Osteoblast (primary cell): Measurements from ENCODE around the gene TAF6. TPM values are rescaled to one million over a fixed set of nuclear protein-coding genes. Genes with fewer than 3 reads are reported as not detected.
A peak's percentile ranks its signal among the peaks of the same experiment; 100 is the strongest.

Experiments used
- DNase-seq: peaks from one replicate; pipeline ENCODE4 v3.0.0; 2011; ENCODE audit warnings: low spot score, mixed read lengths; ENCODE audit not compliant: insufficient read length; ENCODE audit errors: missing footprints
- H2AFZ ChIP-seq: 2 replicates; pipeline ENCODE4 v1.6.0; 2011; ENCODE audit warnings: mild to moderate bottlenecking, low read length
- H3K27ac ChIP-seq: 2 replicates; pipeline ENCODE4 v1.5.1; 2011; ENCODE audit warnings: mild to moderate bottlenecking, low read depth, low read length, moderate library complexity
- H3K27me3 ChIP-seq: 2 replicates; pipeline ENCODE4 v1.6.0; 2012; ENCODE audit warnings: mild to moderate bottlenecking, control low read depth, inconsistent platforms, low read length, moderate library complexity; ENCODE audit not compliant: insufficient read depth
- H3K36me3 ChIP-seq: 2 replicates; pipeline ENCODE4 v1.5.1; 2011; ENCODE audit warnings: mild to moderate bottlenecking, low read length, control low read depth, moderate library complexity; ENCODE audit not compliant: insufficient read depth
- H3K4me1 ChIP-seq: 2 replicates; pipeline ENCODE4 v1.5.1; 2011; ENCODE audit warnings: mild to moderate bottlenecking, low read length, control low read depth, moderate library complexity; ENCODE audit not compliant: insufficient read depth
- H3K4me2 ChIP-seq: 2 replicates; pipeline ENCODE4 v1.6.0; 2011; ENCODE audit warnings: mild to moderate bottlenecking, low read length; ENCODE audit not compliant: insufficient read depth
- H3K4me3 ChIP-seq: fragments of 200-600 bp; sonication (generic); 3 replicates; pipeline ENCODE4 v1.5.1; 2012; ENCODE audit warnings: mild to moderate bottlenecking, low read length, inconsistent platforms; ENCODE audit not compliant: insufficient read depth
- H3K79me2 ChIP-seq: 2 replicates; pipeline ENCODE4 v1.6.0; 2012; ENCODE audit warnings: mild to moderate bottlenecking, low read length, control low read depth, inconsistent platforms; ENCODE audit not compliant: insufficient read depth
- H3K9me3 ChIP-seq: 2 replicates; pipeline ENCODE4 v1.5.1; 2011; ENCODE audit warnings: low read depth, low read length, control low read depth
- H4K20me1 ChIP-seq: 2 replicates; pipeline ENCODE4 v1.6.0; 2012; ENCODE audit warnings: mild to moderate bottlenecking, low read length, control low read depth; ENCODE audit not compliant: insufficient read depth
- CTCF ChIP-seq: IDR thresholded peaks from 2 replicates; pipeline ENCODE4 v1.5.1; 2011; ENCODE audit warnings: mild to moderate bottlenecking, low read depth, low read length, moderate library complexity; ENCODE audit errors: extremely low read depth
- total RNA-seq: library from RNA; depleted of rRNA; stranded (reverse); fragments of >200 nt; gene quantifications from 2 replicates; pipeline ENCODE4 v1.2.3, GENCODE V29; 2012

The TAF6 gene
- total RNA-seq, 1 donor, result 36.2 TPM

GRCh38 chr7:100157069-100157333 lies 37.8 kb upstream of the TAF6 start:
- H2AFZ ChIP-seq, result no peak overlapping the region
- no peak for TF ChIP-seq CTCF
- H3K27ac ChIP-seq, result peak overlapping the region; percentile 24
- H4K20me1 ChIP-seq, result peaks cover 28% of the 10 kb centered on the region
- peak overlapping the region; percentile 92 for H3K4me3 ChIP-seq
- H3K36me3 ChIP-seq, result peaks cover 37% of the 10 kb centered on the region
- peak overlapping the region; percentile 77 for H3K4me2 ChIP-seq
- H3K79me2 ChIP-seq, result peaks cover 44% of the 10 kb centered on the region
- H3K9me3 ChIP-seq, result no peaks in the 10 kb centered on the region
- H3K27me3 ChIP-seq, result no peaks in the 10 kb centered on the region
- peaks cover 17% of the 10 kb centered on the region for H3K4me1 ChIP-seq
- no peak for DNase-seq

DNA sequence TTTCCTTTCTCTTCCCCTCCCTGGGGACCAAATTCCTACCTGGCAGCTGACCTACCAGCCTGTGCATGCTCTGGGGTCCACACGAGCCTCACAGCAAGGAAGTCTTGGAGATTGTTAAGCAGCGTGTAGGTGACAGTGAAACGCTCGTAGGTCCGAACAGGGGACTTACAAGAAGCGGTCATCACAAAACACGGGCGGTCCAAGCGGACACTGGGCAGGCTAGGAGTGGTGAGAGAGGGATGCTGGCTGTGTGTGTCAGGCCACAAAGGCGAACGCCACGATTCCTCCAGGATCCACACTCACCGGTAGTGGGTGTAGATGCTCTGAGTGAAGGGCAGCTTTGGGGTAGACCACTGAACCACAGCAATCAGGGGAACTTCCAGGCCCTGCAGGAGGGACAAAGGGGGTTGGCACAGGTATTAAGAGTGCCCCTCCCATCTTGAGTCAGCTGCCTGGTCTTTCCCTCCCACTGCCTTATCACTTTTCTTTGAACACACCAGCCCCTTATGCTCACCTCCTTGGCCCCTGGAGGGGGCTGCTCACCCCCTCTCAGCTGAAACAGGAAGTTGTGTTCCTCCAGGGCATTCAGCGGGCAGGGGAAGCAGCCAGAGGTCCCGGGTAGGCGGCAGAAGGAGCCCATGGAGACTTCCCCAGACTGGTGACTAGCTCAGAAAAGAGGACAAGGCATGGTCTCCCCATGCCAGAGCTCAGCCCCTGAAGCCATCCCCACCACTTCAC lies 37.3 kb upstream of the TAF6 start:
- Histone ChIP-seq H3K79me2 (peaks cover 46% of the 10 kb centered on the region), H2AFZ (no peak overlapping the region), H3K4me3 (no peak overlapping the region), H3K27me3 (no peaks in the 10 kb centered on the region), H3K4me2 (peak overlapping the region; percentile 77), H3K27ac (no peak overlapping the region), H3K9me3 (no peaks in the 10 kb centered on the region), H3K4me1 (peaks cover 17% of the 10 kb centered on the region), H4K20me1 (peaks cover 28% of the 10 kb centered on the region), H3K36me3 (peaks cover 37% of the 10 kb centered on the region)
- DNase-seq, result peak; percentile 65
- TF ChIP-seq CTCF, result no peak

DNA sequence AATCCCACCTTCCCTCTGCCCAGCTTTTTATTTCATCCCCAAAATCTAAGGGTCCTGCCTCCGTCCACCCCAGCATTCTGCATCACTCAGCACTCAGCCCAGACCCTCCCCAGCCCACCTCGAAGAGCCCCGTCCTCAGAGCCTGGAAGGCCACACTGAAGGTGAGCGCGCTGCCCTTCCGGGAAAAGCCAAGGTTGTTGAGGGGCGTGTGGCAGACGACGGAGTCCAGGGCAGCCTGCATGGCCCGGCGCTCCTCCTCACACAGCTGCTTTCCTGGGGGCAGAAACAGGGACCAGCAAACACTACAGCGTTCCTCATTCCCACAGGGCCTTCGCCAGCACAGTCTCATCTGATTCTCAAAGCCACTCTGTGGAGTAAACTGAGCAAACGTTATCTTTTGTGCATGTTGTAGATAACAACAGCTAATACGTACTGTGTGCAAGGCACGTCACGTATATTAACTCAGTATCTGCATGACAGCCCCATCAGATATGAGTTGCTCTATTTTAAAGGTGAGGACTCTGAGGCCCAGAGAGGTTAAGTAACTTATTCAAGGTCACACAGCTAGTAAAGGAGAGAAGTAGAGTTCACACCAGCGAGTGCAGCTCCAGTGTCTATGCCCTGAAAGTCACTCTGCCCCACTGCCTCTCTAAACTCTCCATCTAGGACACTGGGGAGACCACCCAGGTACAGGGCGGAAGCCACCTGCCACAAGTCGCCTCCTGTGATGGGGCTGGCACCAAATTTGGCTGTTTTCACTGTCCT lies 36.6 kb upstream of the TAF6 start:
- peaks cover 28% of the 10 kb centered on the region for H4K20me1 ChIP-seq
- H3K27ac ChIP-seq, result no peak overlapping the region
- H3K27me3 ChIP-seq, result no peaks in the 10 kb centered on the region
- no peak for TF ChIP-seq CTCF
- peaks cover 37% of the 10 kb centered on the region for H3K36me3 ChIP-seq
- peaks cover 17% of the 10 kb centered on the region for H3K4me1 ChIP-seq
- no peak overlapping the region for H3K4me3 ChIP-seq
- no peak overlapping the region for H2AFZ ChIP-seq
- H3K4me2 ChIP-seq, result no peak overlapping the region
- peaks cover 50% of the 10 kb centered on the region for H3K79me2 ChIP-seq
- no peaks in the 10 kb centered on the region for H3K9me3 ChIP-seq
- DNase-seq, result peak; percentile 66
